ENCODE data around the gene ACP1.

Gene ACP1

GRCh38 chr2:244547-244946 is 20.2 kb upstream of the ACP1 start:
- Histone ChIP-seq H3K9me2 (ENCODE audit: low read depth, low read length) (no peaks in the 10 kb centered on the region), H4K20me1 (ENCODE audit: insufficient read depth, low read length) (no peaks in the 10 kb centered on the region), H3K9ac (ENCODE audit: low read length) (no peak overlapping the region), H3K4me1 (ENCODE audit: insufficient read depth, low read length, severe bottlenecking) (no peaks in the 10 kb centered on the region), H3K27me3 (ENCODE audit: insufficient read depth, low read length) (no peaks in the 10 kb centered on the region), H3K4me2 (ENCODE audit: low read length) (no peak overlapping the region), H2AFZ (ENCODE audit: low read length) (no peak overlapping the region), H3K36me3 (ENCODE audit: insufficient read depth, low read length) (peaks cover 31% of the 10 kb centered on the region), H3F3A (ENCODE audit: insufficient read depth, low read length) (no peaks in the 10 kb centered on the region), H3K9me3 (ENCODE audit: low read length) (no peaks in the 10 kb centered on the region), H3K79me2 (ENCODE audit: insufficient read depth, low read length) (no peaks in the 10 kb centered on the region), H3K4me3 (ENCODE audit: low read depth, low read length, poor library complexity, severe bottlenecking) (no peak overlapping the region), H3K27ac (ENCODE audit: low read depth, low read length, poor library complexity, severe bottlenecking) (no peak overlapping the region)
- no peak for TF ChIP-seq EZH2 (IDR thresholded peaks at IDR 0.05; ENCODE audit: borderline replicate concordance, low read length)
- TF ChIP-seq, protein P1, sequence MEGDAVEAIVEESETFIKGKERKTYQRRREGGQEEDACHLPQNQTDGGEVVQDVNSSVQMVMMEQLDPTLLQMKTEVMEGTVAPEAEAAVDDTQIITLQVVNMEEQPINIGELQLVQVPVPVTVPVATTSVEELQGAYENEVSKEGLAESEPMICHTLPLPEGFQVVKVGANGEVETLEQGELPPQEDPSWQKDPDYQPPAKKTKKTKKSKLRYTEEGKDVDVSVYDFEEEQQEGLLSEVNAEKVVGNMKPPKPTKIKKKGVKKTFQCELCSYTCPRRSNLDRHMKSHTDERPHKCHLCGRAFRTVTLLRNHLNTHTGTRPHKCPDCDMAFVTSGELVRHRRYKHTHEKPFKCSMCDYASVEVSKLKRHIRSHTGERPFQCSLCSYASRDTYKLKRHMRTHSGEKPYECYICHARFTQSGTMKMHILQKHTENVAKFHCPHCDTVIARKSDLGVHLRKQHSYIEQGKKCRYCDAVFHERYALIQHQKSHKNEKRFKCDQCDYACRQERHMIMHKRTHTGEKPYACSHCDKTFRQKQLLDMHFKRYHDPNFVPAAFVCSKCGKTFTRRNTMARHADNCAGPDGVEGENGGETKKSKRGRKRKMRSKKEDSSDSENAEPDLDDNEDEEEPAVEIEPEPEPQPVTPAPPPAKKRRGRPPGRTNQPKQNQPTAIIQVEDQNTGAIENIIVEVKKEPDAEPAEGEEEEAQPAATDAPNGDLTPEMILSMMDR (IDR thresholded peaks at IDR 0.05; ENCODE audit: low read length) = no peak

- TF ChIP-seq, protein P1 (IDR thresholded peaks at IDR 0.05; ENCODE audit: low read length) = peak; percentile 67
- no peak for TF ChIP-seq EZH2 (IDR thresholded peaks at IDR 0.05; ENCODE audit: borderline replicate concordance, low read length)
- no peak overlapping the region for H3K9ac ChIP-seq (ENCODE audit: low read length)
Observed at GRCh38 chr2:246489-247144, 18.1 kb upstream of the ACP1 start.

DNA sequence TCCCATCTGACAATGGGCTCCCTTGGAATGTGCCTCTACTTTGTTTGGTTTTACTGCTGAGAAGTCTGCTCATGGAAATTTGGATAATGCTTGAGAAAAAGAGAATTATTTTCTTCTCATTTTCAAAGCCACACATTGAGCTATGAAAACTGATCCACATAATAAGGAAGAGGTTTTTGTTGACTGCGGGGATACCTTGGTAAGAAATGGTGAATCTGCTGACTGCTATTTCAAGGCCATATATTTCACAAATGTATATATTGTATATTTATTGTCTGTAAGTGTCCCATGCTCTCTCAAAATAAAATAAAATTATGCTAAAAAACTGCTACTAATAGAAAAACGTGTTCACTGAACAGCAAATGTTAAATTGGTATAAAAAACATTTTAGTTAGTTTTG is 16.0 kb upstream of the ACP1 start:
- H3K27ac ChIP-seq (ENCODE audit: low read depth, low read length, poor library complexity, severe bottlenecking) = no peak overlapping the region
- no peak for TF ChIP-seq EZH2 (IDR thresholded peaks at IDR 0.05; ENCODE audit: borderline replicate concordance, low read length)
- TF ChIP-seq, protein P1 (IDR thresholded peaks at IDR 0.05; ENCODE audit: low read length) = no peak
- H3F3A ChIP-seq (ENCODE audit: insufficient read depth, low read length) = no peaks in the 10 kb centered on the region
- H3K36me3 ChIP-seq (ENCODE audit: insufficient read depth, low read length) = peaks cover 20% of the 10 kb centered on the region
- no peak overlapping the region for H2AFZ ChIP-seq (ENCODE audit: low read length)
- H3K4me1 ChIP-seq (ENCODE audit: insufficient read depth, low read length, severe bottlenecking) = no peaks in the 10 kb centered on the region
- no peak overlapping the region for H3K4me3 ChIP-seq (ENCODE audit: low read depth, low read length, poor library complexity, severe bottlenecking)
- H3K4me2 ChIP-seq (ENCODE audit: low read length) = no peak overlapping the region
- no peaks in the 10 kb centered on the region for H3K9me2 ChIP-seq (ENCODE audit: low read depth, low read length)
- no peak overlapping the region for H3K9ac ChIP-seq (ENCODE audit: low read length)
- no peaks in the 10 kb centered on the region for H3K9me3 ChIP-seq (ENCODE audit: low read length)
- no peaks in the 10 kb centered on the region for H4K20me1 ChIP-seq (ENCODE audit: insufficient read depth, low read length)
- no peaks in the 10 kb centered on the region for H3K27me3 ChIP-seq (ENCODE audit: insufficient read depth, low read length)
- H3K79me2 ChIP-seq (ENCODE audit: insufficient read depth, low read length) = no peaks in the 10 kb centered on the region

More at GRCh38 chr2:246489-247144, 18.1 kb upstream of the ACP1 start:
- H3F3A ChIP-seq (ENCODE audit: insufficient read depth, low read length) = no peaks in the 10 kb centered on the region
- no peaks in the 10 kb centered on the region for H3K9me2 ChIP-seq (ENCODE audit: low read depth, low read length)
- no peaks in the 10 kb centered on the region for H4K20me1 ChIP-seq (ENCODE audit: insufficient read depth, low read length)
- H3K36me3 ChIP-seq (ENCODE audit: insufficient read depth, low read length) = peaks cover 31% of the 10 kb centered on the region
- no peak overlapping the region for H3K27ac ChIP-seq (ENCODE audit: low read depth, low read length, poor library complexity, severe bottlenecking)
- no peak overlapping the region for H2AFZ ChIP-seq (ENCODE audit: low read length)
- no peaks in the 10 kb centered on the region for H3K4me1 ChIP-seq (ENCODE audit: insufficient read depth, low read length, severe bottlenecking)
- H3K79me2 ChIP-seq (ENCODE audit: insufficient read depth, low read length) = no peaks in the 10 kb centered on the region
- H3K27me3 ChIP-seq (ENCODE audit: insufficient read depth, low read length) = no peaks in the 10 kb centered on the region
- no peak overlapping the region for H3K4me3 ChIP-seq (ENCODE audit: low read depth, low read length, poor library complexity, severe bottlenecking)
- no peak overlapping the region for H3K4me2 ChIP-seq (ENCODE audit: low read length)
- no peaks in the 10 kb centered on the region for H3K9me3 ChIP-seq (ENCODE audit: low read length)
